Upper lobe of left lung (tissue), 4 donors: ENCODE results near the gene LIN37.

Source experiments
- EP300 ChIP-seq, 4 donors: sonication (generic); formaldehyde crosslinking; IDR thresholded peaks; one replicate each; pipeline ENCODE4 v1.5.1; 2017; ENCODE audit warnings: antibody characterized with exemption in 4 of 4, control low read depth in 2 of 4
- POLR2A ChIP-seq, 4 donors: fragments of 450-650 bp; IDR thresholded peaks; one replicate each; pipeline ENCODE4 v1.5.1; 2016 to 2017; ENCODE audit warnings: antibody characterized with exemption in 4 of 4, mild to moderate bottlenecking in 2 of 4
- POLR2AphosphoS5 ChIP-seq, 2 donors: sonication (generic); formaldehyde crosslinking; IDR thresholded peaks; one replicate each; pipeline ENCODE4 v1.5.1; 2017; ENCODE audit warnings: antibody characterized with exemption in 2 of 2
- TF ChIP-seq, protein P1 (sequence below), 6 experiments: fragments of 450-650 bp in 4 of 6; fragments of 200-600 bp in 2 of 6; sonication (generic) in 2 of 6; IDR thresholded peaks; one replicate each; pipeline ENCODE4 v1.5.1; 2016 to 2019; ENCODE audit warnings: antibody characterized with exemption in 6 of 6

DNA sequence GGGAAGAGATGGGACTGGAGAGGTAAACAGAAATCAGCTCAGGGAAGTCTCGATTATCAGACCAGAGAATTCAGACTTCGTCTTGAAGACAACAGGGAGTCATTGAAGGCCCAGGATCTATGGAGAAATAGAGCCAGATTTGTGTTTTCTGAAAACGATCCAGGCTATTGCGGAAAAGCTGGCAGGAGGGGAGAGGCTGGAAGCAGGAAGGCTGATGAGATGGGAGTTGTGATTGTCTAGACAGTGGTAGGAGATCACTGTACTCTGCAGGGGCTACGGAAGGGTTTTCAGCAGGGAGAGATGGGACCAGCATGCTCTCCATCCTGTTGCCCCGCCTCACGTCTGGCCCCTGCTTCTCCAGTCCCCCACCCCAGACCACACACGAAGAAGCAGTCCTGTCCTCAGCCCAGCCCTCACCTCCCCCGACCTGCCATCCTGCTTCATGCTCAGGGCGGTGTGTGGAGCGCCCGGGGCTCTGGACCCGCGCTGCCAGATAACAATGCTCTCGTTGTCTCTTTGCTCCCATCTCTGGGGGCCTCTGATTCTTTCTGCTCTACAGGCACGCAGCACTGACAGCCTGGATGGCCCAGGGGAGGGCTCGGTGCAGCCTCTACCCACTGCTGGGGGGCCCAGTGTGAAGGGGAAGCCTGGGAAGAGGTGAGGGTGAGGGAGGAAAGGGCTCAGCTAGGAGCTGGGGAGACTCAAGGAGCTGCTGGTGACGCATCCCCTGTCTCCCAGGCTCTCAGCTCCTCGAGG is 28.9 kb downstream of the LIN37 start:
- TF ChIP-seq POLR2AphosphoS5 (IDR thresholded peaks at IDR 0.05): no peak
- TF ChIP-seq, protein P1, sequence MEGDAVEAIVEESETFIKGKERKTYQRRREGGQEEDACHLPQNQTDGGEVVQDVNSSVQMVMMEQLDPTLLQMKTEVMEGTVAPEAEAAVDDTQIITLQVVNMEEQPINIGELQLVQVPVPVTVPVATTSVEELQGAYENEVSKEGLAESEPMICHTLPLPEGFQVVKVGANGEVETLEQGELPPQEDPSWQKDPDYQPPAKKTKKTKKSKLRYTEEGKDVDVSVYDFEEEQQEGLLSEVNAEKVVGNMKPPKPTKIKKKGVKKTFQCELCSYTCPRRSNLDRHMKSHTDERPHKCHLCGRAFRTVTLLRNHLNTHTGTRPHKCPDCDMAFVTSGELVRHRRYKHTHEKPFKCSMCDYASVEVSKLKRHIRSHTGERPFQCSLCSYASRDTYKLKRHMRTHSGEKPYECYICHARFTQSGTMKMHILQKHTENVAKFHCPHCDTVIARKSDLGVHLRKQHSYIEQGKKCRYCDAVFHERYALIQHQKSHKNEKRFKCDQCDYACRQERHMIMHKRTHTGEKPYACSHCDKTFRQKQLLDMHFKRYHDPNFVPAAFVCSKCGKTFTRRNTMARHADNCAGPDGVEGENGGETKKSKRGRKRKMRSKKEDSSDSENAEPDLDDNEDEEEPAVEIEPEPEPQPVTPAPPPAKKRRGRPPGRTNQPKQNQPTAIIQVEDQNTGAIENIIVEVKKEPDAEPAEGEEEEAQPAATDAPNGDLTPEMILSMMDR (IDR thresholded peaks at IDR 0.05): no peak
- TF ChIP-seq EP300 (IDR thresholded peaks at IDR 0.05): no peak
- no peak for TF ChIP-seq POLR2A (IDR thresholded peaks at IDR 0.05)
